Measurements from ENCODE around the gene HOXD11. TPM values are rescaled to one million over a fixed set of nuclear protein-coding genes. Genes with fewer than 3 reads are reported as not detected.

Gene HOXD11
- total and polyA plus RNA-seq, 2 donors (not counting 1 experiment from before 2014, with no cell fraction given) = not detected

- no peak overlapping the region for H3K4me2 ChIP-seq (replicated peaks; ENCODE audit: low read depth, low read length, poor library complexity, severe bottlenecking)
- H3K27me3 ChIP-seq (replicated peaks in 1 of 4; ENCODE audit: control extremely low read depth in 1 of 4, control insufficient read depth in 3 of 4, insufficient read depth in 4 of 4, low read length in 3 of 4) = peaks cover 0 to 97% (median 85%) of the 10 kb centered on the region in 4 experiments
- no peak for DNase-seq
- whole genome bisulfite sequencing (ENCODE audit: insufficient coverage) = 27% methylated on average over 25 of the region's 29 CpGs
- H3K9ac ChIP-seq (ENCODE audit: low read length) = no peak overlapping the region
- ChIA-PET POLR2A (no interaction called here), CTCF (interaction anchor here (1.5 kb wide), 1 partner anchor 39 kb away, joined by 4 read pairs; no protein-coding TSS in a partner anchor)
- H3K27ac Mint-ChIP-seq = no peak overlapping the region
- H2AFZ ChIP-seq (ENCODE audit: insufficient read depth, low read depth, low read length, poor library complexity, severe bottlenecking) = no peak overlapping the region
- no peaks in the 10 kb centered on the region for H3K36me3 ChIP-seq (replicated peaks in 1 of 2; ENCODE audit: control extremely low read depth in 1 of 2, control insufficient read depth in 1 of 2, extremely low read depth in 1 of 2, insufficient read depth in 2 of 2, low read length in 1 of 2)
- ATAC-seq (ENCODE audit: low read depth) = no peak
- intact Hi-C loops (cut with micrococcal nuclease) = no loop called here
- no peak overlapping the region for H3K4me3 ChIP-seq (ENCODE audit: control extremely low read depth in 1 of 5, extremely low read depth in 1 of 5, insufficient read depth in 1 of 5, low read depth in 2 of 5, low read length in 4 of 5)
- H3K79me2 ChIP-seq (ENCODE audit: control insufficient read depth, insufficient read depth, low read length) = no peaks in the 10 kb centered on the region
- peaks cover 10% of the 10 kb centered on the region for H3K4me1 Mint-ChIP-seq
- H4K20me1 ChIP-seq (ENCODE audit: control insufficient read depth, insufficient read depth, low read length, poor library complexity, severe bottlenecking) = no peaks in the 10 kb centered on the region
- peaks cover 3% of the 10 kb centered on the region for H3K9me3 Mint-ChIP-seq (ENCODE audit: insufficient read depth)
- H3K4me3 Mint-ChIP-seq = no peak overlapping the region
- H3K9me3 ChIP-seq (ENCODE audit: control extremely low read depth in 1 of 3, control insufficient read depth in 2 of 3, insufficient read depth in 1 of 3, low read length in 2 of 3) = peaks cover 1 to 73% (median 26%) of the 10 kb centered on the region in 3 donors
- peaks cover 10 to 14% of the 10 kb centered on the region in 2 donors for H3K4me1 ChIP-seq (ENCODE audit: control insufficient read depth in 2 of 2, insufficient read depth in 2 of 2, low read length in 2 of 2)
- peaks cover 86% of the 10 kb centered on the region for H3K27me3 Mint-ChIP-seq
- TF ChIP-seq EZH2 (IDR thresholded peaks at IDR 0.05; ENCODE audit: borderline replicate concordance, insufficient read depth, low read depth, low read length, poor library complexity, severe bottlenecking) = peak; percentile 53
- TF ChIP-seq, protein P1, sequence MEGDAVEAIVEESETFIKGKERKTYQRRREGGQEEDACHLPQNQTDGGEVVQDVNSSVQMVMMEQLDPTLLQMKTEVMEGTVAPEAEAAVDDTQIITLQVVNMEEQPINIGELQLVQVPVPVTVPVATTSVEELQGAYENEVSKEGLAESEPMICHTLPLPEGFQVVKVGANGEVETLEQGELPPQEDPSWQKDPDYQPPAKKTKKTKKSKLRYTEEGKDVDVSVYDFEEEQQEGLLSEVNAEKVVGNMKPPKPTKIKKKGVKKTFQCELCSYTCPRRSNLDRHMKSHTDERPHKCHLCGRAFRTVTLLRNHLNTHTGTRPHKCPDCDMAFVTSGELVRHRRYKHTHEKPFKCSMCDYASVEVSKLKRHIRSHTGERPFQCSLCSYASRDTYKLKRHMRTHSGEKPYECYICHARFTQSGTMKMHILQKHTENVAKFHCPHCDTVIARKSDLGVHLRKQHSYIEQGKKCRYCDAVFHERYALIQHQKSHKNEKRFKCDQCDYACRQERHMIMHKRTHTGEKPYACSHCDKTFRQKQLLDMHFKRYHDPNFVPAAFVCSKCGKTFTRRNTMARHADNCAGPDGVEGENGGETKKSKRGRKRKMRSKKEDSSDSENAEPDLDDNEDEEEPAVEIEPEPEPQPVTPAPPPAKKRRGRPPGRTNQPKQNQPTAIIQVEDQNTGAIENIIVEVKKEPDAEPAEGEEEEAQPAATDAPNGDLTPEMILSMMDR (IDR thresholded peaks at IDR 0.05) = no peak
- no peak overlapping the region for H3K27ac ChIP-seq (ENCODE audit: low read length in 2 of 2)
These were observed 19.6 kb upstream of the HOXD11 start for GRCh38 chr2:176087330-176088047.

Measured in B cell (primary cell).